ENCODE results near the gene LRRC15. TPM values are rescaled to one million over a fixed set of nuclear protein-coding genes. Genes with fewer than 3 reads are reported as not detected.
A peak's percentile ranks its signal among the peaks of the same experiment; 100 is the strongest.

LRRC15 gene
- total RNA-seq, 2 experiments from 2014 or later = not detected

GRCh38 chr3:194315965-194316361, 53.6 kb downstream of the LRRC15 start:
- intact Hi-C loops (cut with micrococcal nuclease; ENCODE audit: unreplicated experiment) = loop anchor here (1.0 to 5.0 kb wide), 4 partner anchors 179 to 649 kb away; partner anchors contain the start of gene HES1
- no TSS peak for BruUV-seq (replicated peaks)
- ChIA-PET POLR2A (interaction anchor here (0.6 kb wide), 1 partner anchor 156 kb away, joined by 3 read pairs; no protein-coding TSS in a partner anchor), CTCF (ENCODE audit: unreplicated experiment) (interaction anchor here (1.3 kb wide), 1 partner anchor 651 kb away, joined by 4 read pairs; no protein-coding TSS in a partner anchor)
- H3K9me3 ChIP-seq (ENCODE audit: low read length) = no peaks in the 10 kb centered on the region
- H3K4me1 ChIP-seq (ENCODE audit: insufficient read depth, low read length, poor library complexity, severe bottlenecking) = no peaks in the 10 kb centered on the region
- TF ChIP-seq CTCF (conservative IDR thresholded peaks at IDR 0.05; ENCODE audit: low read length) = no peak
- no peak for TF ChIP-seq EZH2phosphoT487 (IDR thresholded peaks at IDR 0.05; ENCODE audit: borderline replicate concordance, low read depth, low read length)
- H3K4me3 ChIP-seq (ENCODE audit: low read depth, low read length, poor library complexity, severe bottlenecking) = no peak overlapping the region
- no peak overlapping the region for H3K27ac ChIP-seq (ENCODE audit: low read depth, low read length, poor library complexity, severe bottlenecking)
- no peaks in the 10 kb centered on the region for H3K9me2 ChIP-seq (ENCODE audit: insufficient read depth, low read length)
- no peaks in the 10 kb centered on the region for H4K20me1 ChIP-seq (ENCODE audit: insufficient read depth, low read length)
- no peaks in the 10 kb centered on the region for H3K79me2 ChIP-seq (ENCODE audit: insufficient read depth, low read depth, low read length)
- H3K36me3 ChIP-seq (ENCODE audit: insufficient read depth, low read length) = no peaks in the 10 kb centered on the region
- no peak overlapping the region for H2AFZ ChIP-seq (ENCODE audit: low read length)
- H3K4me2 ChIP-seq (ENCODE audit: low read length) = no peak overlapping the region
- DNase-seq (ENCODE audit: low spot score) = no peak

- BruUV-seq (replicated peaks) = no TSS peak
- CTCF ChIA-PET (ENCODE audit: unreplicated experiment) = interaction anchor here (0.6 to 1.3 kb wide), 2 partner anchors 286 to 650 kb away, joined by 4 read pairs; no protein-coding TSS in a partner anchor
- intact Hi-C loops (cut with micrococcal nuclease; ENCODE audit: unreplicated experiment) = loop anchor here (1.0 to 5.0 kb wide), 4 partner anchors 179 to 648 kb away; partner anchors contain the start of gene HES1
- Histone ChIP-seq H3K4me2 (ENCODE audit: low read length) (peak overlapping the region; percentile 43; the same call in 1 of the 2 replicates), H3K79me2 (ENCODE audit: insufficient read depth, low read depth, low read length) (no peaks in the 10 kb centered on the region), H3K9me3 (ENCODE audit: low read length) (no peaks in the 10 kb centered on the region), H4K20me1 (ENCODE audit: insufficient read depth, low read length) (no peaks in the 10 kb centered on the region), H3K27ac (ENCODE audit: low read depth, low read length, poor library complexity, severe bottlenecking) (no peak overlapping the region), H3K36me3 (ENCODE audit: insufficient read depth, low read length) (no peaks in the 10 kb centered on the region), H3K4me1 (ENCODE audit: insufficient read depth, low read length, poor library complexity, severe bottlenecking) (no peaks in the 10 kb centered on the region), H3K4me3 (ENCODE audit: low read depth, low read length, poor library complexity, severe bottlenecking) (no peak overlapping the region), H2AFZ (ENCODE audit: low read length) (no peak overlapping the region), H3K9me2 (ENCODE audit: insufficient read depth, low read length) (no peaks in the 10 kb centered on the region)
- POLR2A ChIA-PET = no interaction called here
- TF ChIP-seq EZH2phosphoT487 (IDR thresholded peaks at IDR 0.05; ENCODE audit: borderline replicate concordance, low read depth, low read length) (no peak), CTCF (conservative IDR thresholded peaks at IDR 0.05; ENCODE audit: low read length) (peak; percentile 89)
- DNase-seq (ENCODE audit: low spot score) = peak; percentile 66
Observed at GRCh38 chr3:194315088-194315964, 54.2 kb downstream of the LRRC15 start.
